HepG2 (cell line): ENCODE measurements around the gene ATP5F1C. TPM values are rescaled to one million over a fixed set of nuclear protein-coding genes. Genes with fewer than 3 reads are reported as not detected.

Experiments
- CHD4 ChIP-seq: fragments of 200-600 bp; sonication (generic); IDR thresholded peaks from 2 replicates; pipeline ENCODE4 v1.7.0; 2017; ENCODE audit warnings: mild to moderate bottlenecking, low read length, borderline replicate concordance
- DMTF1 ChIP-seq: sonication (generic); formaldehyde crosslinking; IDR thresholded peaks from 2 replicates; pipeline ENCODE4 v1.4.0; 2020; ENCODE audit warnings: mild to moderate bottlenecking, missing genetic modification reagents
- HMGXB4 ChIP-seq, 2 experiments: sonication (generic) in 1 of 2; formaldehyde crosslinking in 1 of 2; IDR thresholded peaks; 2 replicates each; pipeline versions ENCODE4 v1.4.0 to v1.6.1; 2018 to 2020; ENCODE audit warnings: missing genetic modification reagents in 2 of 2, borderline replicate concordance in 1 of 2, low read depth in 1 of 2, mild to moderate bottlenecking in 1 of 2, missing biosample characterization in 1 of 2
- IKZF5 ChIP-seq: IDR thresholded peaks from 2 replicates; pipeline ENCODE4 v1.6.1; 2018; ENCODE audit warnings: missing genetic modification reagents, mild to moderate bottlenecking, missing compliant biosample characterization
- REST ChIP-seq, 2 experiments: IDR thresholded peaks; 2 replicates each; pipeline ENCODE4 v1.6.1; 2011 to 2012; ENCODE audit warnings: low read length in 2 of 2, borderline replicate concordance in 1 of 2, low read depth in 1 of 2, mild to moderate bottlenecking in 1 of 2, moderate library complexity in 1 of 2
- SNRNP70 ChIP-seq: fragments of 200-400 bp; formaldehyde crosslinking; IDR thresholded peaks from 2 replicates; pipeline ENCODE4 v1.6.1; 2017; ENCODE audit warnings: mild to moderate bottlenecking, low read depth, low read length, moderate library complexity
- TSC22D2 ChIP-seq: sonication (generic); formaldehyde crosslinking; IDR thresholded peaks from 2 replicates; pipeline ENCODE4 v1.5.1; 2020; ENCODE audit warnings: missing genetic modification reagents, mild to moderate bottlenecking, borderline replicate concordance
- ZBTB1 ChIP-seq: sonication (generic); formaldehyde crosslinking; IDR thresholded peaks from 2 replicates; pipeline ENCODE4 v1.4.0; 2020; ENCODE audit warnings: missing genetic modification reagents, borderline replicate concordance
- ZBTB2 ChIP-seq: sonication (generic); formaldehyde crosslinking; IDR thresholded peaks from 2 replicates; pipeline ENCODE4 v1.8.0; 2022; ENCODE audit warnings: low read depth, missing genetic modification reagents
- ZNF101 ChIP-seq: sonication (generic); formaldehyde crosslinking; IDR thresholded peaks from 2 replicates; pipeline ENCODE4 v1.4.0; 2020; ENCODE audit warnings: mild to moderate bottlenecking, low read depth, missing genetic modification reagents, borderline replicate concordance
- ZNF292 ChIP-seq: sonication (generic); formaldehyde crosslinking; IDR thresholded peaks from 2 replicates; pipeline ENCODE4 v1.8.1; 2022; ENCODE audit warnings: mild to moderate bottlenecking, low read depth, missing genetic modification reagents, borderline replicate concordance
- ZNF30 ChIP-seq: sonication (generic); formaldehyde crosslinking; IDR thresholded peaks from 2 replicates; pipeline ENCODE4 v1.5.0; 2020; ENCODE audit warnings: mild to moderate bottlenecking, missing genetic modification reagents
- ZNF331 ChIP-seq: sonication (generic); formaldehyde crosslinking; IDR thresholded peaks from 2 replicates; pipeline ENCODE4 v1.4.0; 2020; ENCODE audit warnings: missing genetic modification reagents
- polyA plus RNA-seq, 8 experiments: library from polyadenylated mRNA; depleted of rRNA in 3 of 8; stranded (reverse) in 7 of 8; unstranded in 1 of 8; fragments of >200 nt; fragmentation: Illumina TruSeq in 4 of 8; extraction: Trizol in 4 of 8; gene quantifications; 2 replicates each; pipeline versions ENCODE4 v1.2.1 to v1.2.3, GENCODE V29; 2011 to 2016; ENCODE audit warnings: low read depth in 4 of 8, missing spikeins in 1 of 8, mixed read lengths in 1 of 8; ENCODE audit not compliant: insufficient read depth in 1 of 8
- total RNA-seq, 5 experiments: library from RNA; depleted of rRNA; stranded (reverse); fragments of >200 nt; fragmentation: Illumina TruSeq; extraction: Trizol; gene quantifications; 2 replicates each; pipeline ENCODE4 v1.2.3, GENCODE V29; 2016; ENCODE audit warnings: low read depth in 1 of 5

ATP5F1C gene
- total and polyA plus RNA-seq, 2 of the 13 experiments (the other 11 are each of a cell fraction or from before 2014, with no cell fraction given) = 407 to 416 TPM

- TF ChIP-seq ZBTB2 (peak; percentile 50; the same call in 1 of the 2 replicates), HMGXB4 (CRISPR knock-in tag; IDR thresholded peaks at IDR 0.05; ENCODE audit: borderline replicate concordance in 1 of 2, low read depth in 1 of 2) (no peak), IKZF5 (CRISPR knock-in tag) (no peak), REST (IDR thresholded peaks at IDR 0.05; ENCODE audit: borderline replicate concordance in 1 of 2, low read depth in 1 of 2, low read length in 2 of 2) (no peak), ZNF30 (CRISPR knock-in tag) (0 out of 2 replicates have a peak, but pooled peaks have one; percentile 3), ZNF331 (no peak), SNRNP70 (no peak), ZBTB1 (CRISPR knock-in tag) (no peak), ZNF101 (no peak), TSC22D2 (CRISPR knock-in tag) (no peak), DMTF1 (CRISPR knock-in tag) (no peak), CHD4 (0 out of 2 replicates have a peak, but pooled peaks have one; percentile 10), ZNF292 (CRISPR knock-in tag) (no peak)
Observed at GRCh38 chr10:7788639-7789286, 786 bp downstream of the ATP5F1C start (continued).
